Tibial nerve (tissue), 4 donors: ENCODE measurements around the gene AP1G2.

ENCODE experiments used
- CTCF ChIP-seq, 5 experiments: fragments of 200-600 bp in 3 of 5; fragments of 450-650 bp in 2 of 5; sonication (generic) in 3 of 5; IDR thresholded peaks; one replicate each; pipeline ENCODE4 v1.5.1; 2016 to 2019; ENCODE audit warnings: antibody characterized with exemption in 5 of 5, mild to moderate bottlenecking in 3 of 5, moderate library complexity in 2 of 5
- EP300 ChIP-seq, 2 donors: sonication (generic); formaldehyde crosslinking; IDR thresholded peaks; one replicate each; pipeline ENCODE4 v1.6.1; 2017; ENCODE audit warnings: antibody characterized with exemption in 2 of 2, mild to moderate bottlenecking in 1 of 2

- TF ChIP-seq CTCF (IDR thresholded peaks at IDR 0.05) (no peak), EP300 (IDR thresholded peaks at IDR 0.05) (no peak)
Measured at GRCh38 chr14:23556700-23557440, 10.7 kb downstream of the AP1G2 start.
